GM23338 (cell line): ENCODE data around the gene CHAF1B. TPM values are rescaled to one million over a fixed set of nuclear protein-coding genes. Genes with fewer than 3 reads are reported as not detected.

Experiments
- ATAC-seq: fragments of 200-7000 bp; cut with Tn5 transposase; 3 replicates; pipeline ENCODE4 v1.9.1; 2020
- DNase-seq: peaks from one replicate; pipeline ENCODE4 v3.0.0-alpha.2; 2015; ENCODE audit warnings: low spot score
- H2AFZ ChIP-seq: fragments of 200-600 bp; sonication (generic); 2 replicates; pipeline ENCODE4 v1.8.0; 2016; ENCODE audit warnings: antibody characterized with exemption, mild to moderate bottlenecking, moderate library complexity
- H3F3A ChIP-seq: fragments of 200-600 bp; sonication (generic); replicated peaks from 2 replicates; pipeline ENCODE4 v1.8.0; 2017; ENCODE audit warnings: antibody characterized with exemption, mixed run types, low read depth
- H3K27ac ChIP-seq: fragments of 200-600 bp; sonication (generic); 2 replicates; pipeline ENCODE4 v1.6.1; 2016; ENCODE audit warnings: low read depth
- H3K27me3 ChIP-seq: fragments of 200-600 bp; sonication (generic); 2 replicates; pipeline ENCODE4 v1.8.0; 2016; ENCODE audit warnings: mild to moderate bottlenecking, mixed run types, moderate library complexity; ENCODE audit not compliant: insufficient read depth
- H3K36me3 ChIP-seq: fragments of 200-600 bp; sonication (generic); 2 replicates; pipeline ENCODE4 v1.8.0; 2016; ENCODE audit warnings: mild to moderate bottlenecking; ENCODE audit not compliant: insufficient read depth
- H3K4me1 ChIP-seq: fragments of 200-600 bp; sonication (generic); 2 replicates; pipeline ENCODE4 v1.8.0; 2016; ENCODE audit warnings: mild to moderate bottlenecking, moderate library complexity; ENCODE audit not compliant: insufficient read depth
- H3K4me2 ChIP-seq: fragments of 200-600 bp; sonication (generic); 2 replicates; pipeline ENCODE4 v1.7.1; 2017; ENCODE audit warnings: mixed run types
- H3K4me3 ChIP-seq: fragments of 200-600 bp; sonication (generic); 2 replicates; pipeline ENCODE4 v1.6.1; 2016; ENCODE audit warnings: mixed run types
- H3K79me2 ChIP-seq: fragments of 200-600 bp; sonication (generic); replicated peaks from 2 replicates; pipeline ENCODE4 v1.8.0; 2017; ENCODE audit warnings: mild to moderate bottlenecking; ENCODE audit not compliant: insufficient read depth
- H3K9me2 ChIP-seq: fragments of 200-600 bp; sonication (generic); 2 replicates; pipeline ENCODE4 v1.8.0; 2017; ENCODE audit not compliant: insufficient read depth
- H4K20me1 ChIP-seq: fragments of 200-600 bp; sonication (generic); replicated peaks from 2 replicates; pipeline ENCODE4 v1.8.0; 2017; ENCODE audit warnings: mild to moderate bottlenecking; ENCODE audit not compliant: insufficient read depth
- H3K27ac Mint-ChIP-seq: 2 replicates; pipeline ENCODE4 v1.8.0; 2020; ENCODE audit warnings: inconsistent platforms, mild to moderate bottlenecking, moderate library complexity, mixed read lengths
- H3K27me3 Mint-ChIP-seq: 3 replicates; pipeline ENCODE4 v1.8.0; 2022; ENCODE audit warnings: low read depth, mild to moderate bottlenecking, moderate library complexity, mixed read lengths, inconsistent platforms; ENCODE audit not compliant: insufficient read depth, poor library complexity
- H3K36me3 Mint-ChIP-seq: 3 replicates; pipeline ENCODE4 v1.8.0; 2021; ENCODE audit warnings: low read depth, mild to moderate bottlenecking, inconsistent platforms, moderate library complexity, mixed read lengths
- H3K4me1 Mint-ChIP-seq: 3 replicates; pipeline ENCODE4 v1.8.0; 2020; ENCODE audit warnings: mild to moderate bottlenecking, inconsistent platforms, mixed read lengths
- H3K4me3 Mint-ChIP-seq: 3 replicates; pipeline ENCODE4 v1.8.0; 2021; ENCODE audit warnings: moderate library complexity, mild to moderate bottlenecking, inconsistent platforms, mixed read lengths
- H3K9me3 Mint-ChIP-seq: 3 replicates; pipeline ENCODE4 v1.8.0; 2020; ENCODE audit warnings: moderate library complexity, mild to moderate bottlenecking, inconsistent platforms, mixed read lengths
- POLR2AphosphoS5 ChIP-seq: IDR thresholded peaks from 2 replicates; pipeline ENCODE4 v1.6.1; 2016; ENCODE audit warnings: antibody characterized with exemption, low read depth
- polyA plus RNA-seq: library from polyadenylated mRNA; unstranded; fragments of >200 nt; fragmentation: Nextera tagmentation; extraction: Ambion mirVana; gene quantifications from 2 replicates; pipeline ENCODE4 v1.2.1, GENCODE V29; 2016
- small RNA-seq: library from RNA; depleted of rRNA; stranded (forward); fragments of <200 nt; gene quantifications from one replicate; pipeline ENCODE3, GENCODE V24; 2014; ENCODE audit warnings: low replicate concordance
- total RNA-seq: library from RNA; depleted of rRNA; stranded (reverse); fragments of >200 nt; shearing (Covaris generic); gene quantifications from 2 replicates; pipeline ENCODE4 v1.2.3, GENCODE V29; 2014; rRNA removed
- TF ChIP-seq, protein P1 (sequence below), 2 experiments: fragments of 200-600 bp in 1 of 2; sonication (generic) in 1 of 2; conservative IDR thresholded peaks; 2 replicates each; pipeline versions ENCODE4 v1.5.1 to v1.6.1; 2016 to 2017; ENCODE audit warnings: antibody characterized with exemption in 2 of 2, low read depth in 2 of 2, mild to moderate bottlenecking in 2 of 2, moderate library complexity in 1 of 2

CHAF1B gene
- total and polyA plus RNA-seq, 2 experiments from 2014 or later = 7.9 to 13.1 TPM

DNA sequence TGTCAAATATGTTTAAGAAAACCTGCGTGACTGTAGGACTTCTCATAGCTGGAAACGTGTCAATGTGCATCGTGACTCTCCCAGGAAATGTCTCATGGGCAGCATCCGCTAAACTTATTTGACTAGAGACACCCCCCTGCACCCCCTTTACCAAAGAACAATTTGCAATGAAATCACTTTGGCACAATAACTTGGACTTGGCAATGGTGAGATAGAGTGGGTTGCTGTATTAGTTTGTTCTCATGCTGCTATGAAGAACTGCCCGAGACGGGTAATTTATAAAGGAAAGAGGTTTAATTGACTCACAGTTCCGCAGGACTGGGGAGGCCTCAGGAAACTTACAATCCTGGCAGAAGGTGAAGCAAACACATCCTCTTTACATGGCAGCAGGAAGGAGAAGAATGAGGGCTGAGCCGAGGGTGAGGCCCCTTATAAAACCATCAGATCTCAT lies 80.9 kb downstream of the CHAF1B start:
- Mint-ChIP-seq H3K36me3 (no peaks in the 10 kb centered on the region), H3K27me3 (peaks cover 2% of the 10 kb centered on the region), H3K4me1 (peaks cover 32% of the 10 kb centered on the region), H3K27ac (no peak overlapping the region), H3K4me3 (no peak overlapping the region), H3K9me3 (no peaks in the 10 kb centered on the region; the same call in 2 of the 3 replicates)
- Histone ChIP-seq H4K20me1 (no peaks in the 10 kb centered on the region), H3K79me2 (no peaks in the 10 kb centered on the region), H3K9me2 (no peaks in the 10 kb centered on the region; the same call in 1 of the 2 replicates), H3K4me3 (no peak overlapping the region), H2AFZ (no peak overlapping the region), H3K27ac (no peak overlapping the region), H3K27me3 (no peaks in the 10 kb centered on the region), H3F3A (no peaks in the 10 kb centered on the region), H3K36me3 (no peaks in the 10 kb centered on the region), H3K4me2 (no peak overlapping the region), H3K4me1 (no peaks in the 10 kb centered on the region)
- TF ChIP-seq, protein P1, sequence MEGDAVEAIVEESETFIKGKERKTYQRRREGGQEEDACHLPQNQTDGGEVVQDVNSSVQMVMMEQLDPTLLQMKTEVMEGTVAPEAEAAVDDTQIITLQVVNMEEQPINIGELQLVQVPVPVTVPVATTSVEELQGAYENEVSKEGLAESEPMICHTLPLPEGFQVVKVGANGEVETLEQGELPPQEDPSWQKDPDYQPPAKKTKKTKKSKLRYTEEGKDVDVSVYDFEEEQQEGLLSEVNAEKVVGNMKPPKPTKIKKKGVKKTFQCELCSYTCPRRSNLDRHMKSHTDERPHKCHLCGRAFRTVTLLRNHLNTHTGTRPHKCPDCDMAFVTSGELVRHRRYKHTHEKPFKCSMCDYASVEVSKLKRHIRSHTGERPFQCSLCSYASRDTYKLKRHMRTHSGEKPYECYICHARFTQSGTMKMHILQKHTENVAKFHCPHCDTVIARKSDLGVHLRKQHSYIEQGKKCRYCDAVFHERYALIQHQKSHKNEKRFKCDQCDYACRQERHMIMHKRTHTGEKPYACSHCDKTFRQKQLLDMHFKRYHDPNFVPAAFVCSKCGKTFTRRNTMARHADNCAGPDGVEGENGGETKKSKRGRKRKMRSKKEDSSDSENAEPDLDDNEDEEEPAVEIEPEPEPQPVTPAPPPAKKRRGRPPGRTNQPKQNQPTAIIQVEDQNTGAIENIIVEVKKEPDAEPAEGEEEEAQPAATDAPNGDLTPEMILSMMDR (conservative IDR thresholded peaks at IDR 0.05; ENCODE audit: low read depth in 2 of 2) = no peak
- TF ChIP-seq POLR2AphosphoS5 = no peak
- DNase-seq (no peak), ATAC-seq (no peak)

Small RNAs within 50 kb of the gene (small RNA-seq; reads per million reads assigned to genes)
- gene ATP5MFP1 = not detected

Other genes with a start within 250 kb of the CHAF1B start
- gene DOP1B, start 228.6 kb upstream of the CHAF1B start, total RNA-seq = 9.9 and 18.0 TPM in 2 replicates
- 2.8 and 4.9 TPM in 2 replicates for gene DOP1B, start 228.6 kb upstream of the CHAF1B start, polyA plus RNA-seq
- gene MORC3, start 65.2 kb upstream of the CHAF1B start, total RNA-seq = 22.3 and 25.4 TPM in 2 replicates
- 9.1 and 11.5 TPM in 2 replicates for gene MORC3, start 65.2 kb upstream of the CHAF1B start, polyA plus RNA-seq
- gene CLDN14, start 94.7 kb downstream of the CHAF1B start, total RNA-seq = not detected in 2 replicates
- not detected in 2 replicates for gene CLDN14, start 94.7 kb downstream of the CHAF1B start, polyA plus RNA-seq